ENCODE data around the gene CABLES1.

Gene CABLES1

GRCh38 chr18:23237524-23238151, 102.4 kb downstream of the CABLES1 start:
- no peaks in the 10 kb centered on the region for H3K27me3 ChIP-seq (ENCODE audit: control insufficient read depth in 1 of 2, insufficient read depth in 1 of 2, low read length in 2 of 2)
- no peak overlapping the region for H3K4me2 ChIP-seq (ENCODE audit: low read length, poor library complexity, severe bottlenecking)
- H3K9me3 ChIP-seq (ENCODE audit: control insufficient read depth, low read length): no peaks in the 10 kb centered on the region
- H3K9ac ChIP-seq (ENCODE audit: low read length): peak overlapping the region; percentile 77
- no peak overlapping the region for H2BK12ac ChIP-seq (ENCODE audit: low read length in 2 of 2)
- no peak overlapping the region for H2AFZ ChIP-seq (ENCODE audit: low read depth, low read length)
- peak overlapping the region; percentile 15 for H2BK15ac ChIP-seq (ENCODE audit: low read depth, poor library complexity, severe bottlenecking)
- peak overlapping the region; percentile 25 to 64 for H3K18ac ChIP-seq (ENCODE audit: low read depth in 1 of 2, low read length in 2 of 2)
- WGBS: 66% methylated on average over 14 of the region's 17 CpGs
- no peak overlapping the region for H2BK5ac ChIP-seq (ENCODE audit: low read depth, low read length, poor library complexity, severe bottlenecking)
- H4K8ac ChIP-seq (ENCODE audit: low read length): peak overlapping the region; percentile 69
- DNase-seq: peak; percentile 70
- peaks cover 24 to 53% of the 10 kb centered on the region in 2 experiments for H3K36me3 ChIP-seq (ENCODE audit: control insufficient read depth in 1 of 2, insufficient read depth in 2 of 2, low read depth in 1 of 2, low read length in 2 of 2)
- peak overlapping the region; percentile 52 for H3K27ac ChIP-seq (ENCODE audit: low read length, poor library complexity, severe bottlenecking)
- H2AK5ac ChIP-seq (ENCODE audit: low read length, severe bottlenecking): no peak overlapping the region
- H3K79me1 ChIP-seq (replicated peaks; ENCODE audit: low read length, poor library complexity, severe bottlenecking): no peaks in the 10 kb centered on the region
- no peak overlapping the region for H3K23ac ChIP-seq (ENCODE audit: low read length in 2 of 2)
- H4K91ac ChIP-seq (ENCODE audit: low read length): peak overlapping the region; percentile 4
- H3K4me1 ChIP-seq (ENCODE audit: control insufficient read depth, insufficient read depth, low read depth, low read length): peaks cover 21% of the 10 kb centered on the region
- no peak overlapping the region for H2BK120ac ChIP-seq (ENCODE audit: low read depth, low read length)
- peak overlapping the region in 1 of 2 experiments; percentile 19 for H3K4ac ChIP-seq (ENCODE audit: low read depth in 1 of 2, low read length in 2 of 2)
- H3K14ac ChIP-seq (ENCODE audit: low read length in 2 of 2): no peak overlapping the region
- H3K4me3 ChIP-seq (ENCODE audit: insufficient read depth in 1 of 2, low read depth in 1 of 2, low read length in 2 of 2): peak overlapping the region in 1 of 2 experiments; percentile 39

- H2BK15ac ChIP-seq (ENCODE audit: low read depth, poor library complexity, severe bottlenecking): no peak overlapping the region
- H3K27ac ChIP-seq (ENCODE audit: low read length, poor library complexity, severe bottlenecking): peak overlapping the region; percentile 52
- H2BK5ac ChIP-seq (ENCODE audit: low read depth, low read length, poor library complexity, severe bottlenecking): no peak overlapping the region
- H2BK120ac ChIP-seq (ENCODE audit: low read depth, low read length): no peak overlapping the region
- WGBS: 97% methylated on average over 7 of the region's 7 CpGs
- peak overlapping the region in 1 of 2 experiments; percentile 19 for H3K4ac ChIP-seq (ENCODE audit: low read depth in 1 of 2, low read length in 2 of 2)
- H3K4me3 ChIP-seq (ENCODE audit: insufficient read depth in 1 of 2, low read depth in 1 of 2, low read length in 2 of 2): peak overlapping the region in 1 of 2 experiments; percentile 39
- H3K14ac ChIP-seq (ENCODE audit: low read length in 2 of 2): no peak overlapping the region
- no peak overlapping the region for H2AFZ ChIP-seq (ENCODE audit: low read depth, low read length)
- no peak overlapping the region for H4K91ac ChIP-seq (ENCODE audit: low read length)
- H3K79me1 ChIP-seq (replicated peaks; ENCODE audit: low read length, poor library complexity, severe bottlenecking): no peaks in the 10 kb centered on the region
- no peaks in the 10 kb centered on the region for H3K27me3 ChIP-seq (ENCODE audit: control insufficient read depth in 1 of 2, insufficient read depth in 1 of 2, low read length in 2 of 2)
- H3K18ac ChIP-seq (ENCODE audit: low read depth in 1 of 2, low read length in 2 of 2): peak overlapping the region in 1 of 2 experiments; percentile 64
- no peaks in the 10 kb centered on the region for H3K9me3 ChIP-seq (ENCODE audit: control insufficient read depth, low read length)
- H3K9ac ChIP-seq (ENCODE audit: low read length): peak overlapping the region; percentile 77
- H4K8ac ChIP-seq (ENCODE audit: low read length): no peak overlapping the region
- H3K4me1 ChIP-seq (ENCODE audit: control insufficient read depth, insufficient read depth, low read depth, low read length): peaks cover 21% of the 10 kb centered on the region
- no peak overlapping the region for H2BK12ac ChIP-seq (ENCODE audit: low read length in 2 of 2)
- no peak overlapping the region for H3K4me2 ChIP-seq (ENCODE audit: low read length, poor library complexity, severe bottlenecking)
- DNase-seq: peak; percentile 29
- no peak overlapping the region for H2AK5ac ChIP-seq (ENCODE audit: low read length, severe bottlenecking)
- peaks cover 24 to 56% of the 10 kb centered on the region in 2 experiments for H3K36me3 ChIP-seq (ENCODE audit: control insufficient read depth in 1 of 2, insufficient read depth in 2 of 2, low read depth in 1 of 2, low read length in 2 of 2)
- no peak overlapping the region for H3K23ac ChIP-seq (ENCODE audit: low read length in 2 of 2)
These were observed 102.9 kb downstream of the CABLES1 start for GRCh38 chr18:23238152-23238531.

- Histone ChIP-seq H3K27ac (ENCODE audit: low read length, poor library complexity, severe bottlenecking) (peak overlapping the region; percentile 31), H3K79me1 (replicated peaks; ENCODE audit: low read length, poor library complexity, severe bottlenecking) (no peaks in the 10 kb centered on the region), H4K8ac (ENCODE audit: low read length) (no peak overlapping the region), H4K91ac (ENCODE audit: low read length) (no peak overlapping the region), H3K23ac (ENCODE audit: low read length in 2 of 2) (no peak overlapping the region), H3K4me3 (ENCODE audit: insufficient read depth in 1 of 2, low read depth in 1 of 2, low read length in 2 of 2) (no peak overlapping the region), H3K4ac (ENCODE audit: low read depth in 1 of 2, low read length in 2 of 2) (no peak overlapping the region), H2BK120ac (ENCODE audit: low read depth, low read length) (no peak overlapping the region), H2AFZ (ENCODE audit: low read depth, low read length) (no peak overlapping the region), H3K9me3 (ENCODE audit: control insufficient read depth, low read length) (no peaks in the 10 kb centered on the region), H3K4me2 (ENCODE audit: low read length, poor library complexity, severe bottlenecking) (no peak overlapping the region), H3K18ac (ENCODE audit: low read depth in 1 of 2, low read length in 2 of 2) (no peak overlapping the region), H3K36me3 (ENCODE audit: control insufficient read depth in 1 of 2, insufficient read depth in 2 of 2, low read depth in 1 of 2, low read length in 2 of 2) (peaks cover 24 to 57% of the 10 kb centered on the region in 2 experiments), H3K4me1 (ENCODE audit: control insufficient read depth, insufficient read depth, low read depth, low read length) (peaks cover 21% of the 10 kb centered on the region), H3K14ac (ENCODE audit: low read length in 2 of 2) (no peak overlapping the region), H2BK12ac (ENCODE audit: low read length in 2 of 2) (no peak overlapping the region), H2BK15ac (ENCODE audit: low read depth, poor library complexity, severe bottlenecking) (no peak overlapping the region), H2BK5ac (ENCODE audit: low read depth, low read length, poor library complexity, severe bottlenecking) (no peak overlapping the region), H3K9ac (ENCODE audit: low read length) (peak overlapping the region; percentile 77), H2AK5ac (ENCODE audit: low read length, severe bottlenecking) (peak overlapping the region; percentile 42), H3K27me3 (ENCODE audit: control insufficient read depth in 1 of 2, insufficient read depth in 1 of 2, low read length in 2 of 2) (no peaks in the 10 kb centered on the region)
- peak; percentile 15 for DNase-seq
- WGBS: 78% methylated on average over 12 of the region's 12 CpGs
These were observed 103.5 kb downstream of the CABLES1 start for GRCh38 chr18:23238651-23239349.

GRCh38 chr18:23239350-23239692, 104.0 kb downstream of the CABLES1 start:
- no peak overlapping the region for H3K23ac ChIP-seq (ENCODE audit: low read length in 2 of 2)
- WGBS: 95% methylated on average over 5 of the region's 7 CpGs

More at GRCh38 chr18:23239350-23239692, 104.0 kb downstream of the CABLES1 start:
- Histone ChIP-seq H2BK120ac (ENCODE audit: low read depth, low read length) (no peak overlapping the region), H3K4me2 (ENCODE audit: low read length, poor library complexity, severe bottlenecking) (no peak overlapping the region), H2AK5ac (ENCODE audit: low read length, severe bottlenecking) (no peak overlapping the region), H3K14ac (ENCODE audit: low read length in 2 of 2) (no peak overlapping the region), H3K18ac (ENCODE audit: low read depth in 1 of 2, low read length in 2 of 2) (no peak overlapping the region), H2BK12ac (ENCODE audit: low read length in 2 of 2) (no peak overlapping the region), H3K4me1 (ENCODE audit: control insufficient read depth, insufficient read depth, low read depth, low read length) (peaks cover 21% of the 10 kb centered on the region), H3K79me1 (replicated peaks; ENCODE audit: low read length, poor library complexity, severe bottlenecking) (no peaks in the 10 kb centered on the region), H3K4ac (ENCODE audit: low read depth in 1 of 2, low read length in 2 of 2) (no peak overlapping the region), H2BK15ac (ENCODE audit: low read depth, poor library complexity, severe bottlenecking) (no peak overlapping the region), H4K8ac (ENCODE audit: low read length) (no peak overlapping the region), H3K27ac (ENCODE audit: low read length, poor library complexity, severe bottlenecking) (no peak overlapping the region), H2AFZ (ENCODE audit: low read depth, low read length) (no peak overlapping the region), H3K9ac (ENCODE audit: low read length) (no peak overlapping the region), H2BK5ac (ENCODE audit: low read depth, low read length, poor library complexity, severe bottlenecking) (no peak overlapping the region), H3K36me3 (ENCODE audit: control insufficient read depth in 1 of 2, insufficient read depth in 2 of 2, low read depth in 1 of 2, low read length in 2 of 2) (peaks cover 21 to 60% of the 10 kb centered on the region in 2 experiments), H3K9me3 (ENCODE audit: control insufficient read depth, low read length) (no peaks in the 10 kb centered on the region), H3K4me3 (ENCODE audit: insufficient read depth in 1 of 2, low read depth in 1 of 2, low read length in 2 of 2) (no peak overlapping the region), H3K27me3 (ENCODE audit: control insufficient read depth in 1 of 2, insufficient read depth in 1 of 2, low read length in 2 of 2) (no peaks in the 10 kb centered on the region), H4K91ac (ENCODE audit: low read length) (no peak overlapping the region)
- DNase-seq: no peak

Data from mesenchymal stem cell (in vitro differentiated cells and primary cell).